ENCODE results near the gene IQSEC3.

DNA sequence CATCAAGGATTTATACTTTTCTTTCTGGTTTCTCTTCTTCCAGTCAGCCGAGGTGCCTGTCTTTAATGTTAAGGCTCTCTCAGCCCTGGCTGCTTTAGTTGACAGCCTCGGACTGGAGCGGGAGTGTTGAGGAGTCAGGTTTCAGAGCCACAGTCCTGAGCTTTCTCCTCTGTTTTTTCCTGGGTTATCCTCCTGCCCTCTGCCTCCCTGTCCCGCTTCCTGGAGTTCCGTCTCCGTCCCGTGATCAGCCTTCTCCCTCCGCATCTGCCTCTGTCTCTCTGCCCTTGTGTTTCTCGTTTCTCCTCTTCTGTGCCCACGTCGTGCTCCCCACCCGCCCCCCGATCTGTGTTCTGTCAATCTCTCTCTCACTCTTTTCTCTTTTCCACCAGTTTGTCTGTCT is 33.0 kb downstream of the IQSEC3 start:
- TF ChIP-seq, protein P1, sequence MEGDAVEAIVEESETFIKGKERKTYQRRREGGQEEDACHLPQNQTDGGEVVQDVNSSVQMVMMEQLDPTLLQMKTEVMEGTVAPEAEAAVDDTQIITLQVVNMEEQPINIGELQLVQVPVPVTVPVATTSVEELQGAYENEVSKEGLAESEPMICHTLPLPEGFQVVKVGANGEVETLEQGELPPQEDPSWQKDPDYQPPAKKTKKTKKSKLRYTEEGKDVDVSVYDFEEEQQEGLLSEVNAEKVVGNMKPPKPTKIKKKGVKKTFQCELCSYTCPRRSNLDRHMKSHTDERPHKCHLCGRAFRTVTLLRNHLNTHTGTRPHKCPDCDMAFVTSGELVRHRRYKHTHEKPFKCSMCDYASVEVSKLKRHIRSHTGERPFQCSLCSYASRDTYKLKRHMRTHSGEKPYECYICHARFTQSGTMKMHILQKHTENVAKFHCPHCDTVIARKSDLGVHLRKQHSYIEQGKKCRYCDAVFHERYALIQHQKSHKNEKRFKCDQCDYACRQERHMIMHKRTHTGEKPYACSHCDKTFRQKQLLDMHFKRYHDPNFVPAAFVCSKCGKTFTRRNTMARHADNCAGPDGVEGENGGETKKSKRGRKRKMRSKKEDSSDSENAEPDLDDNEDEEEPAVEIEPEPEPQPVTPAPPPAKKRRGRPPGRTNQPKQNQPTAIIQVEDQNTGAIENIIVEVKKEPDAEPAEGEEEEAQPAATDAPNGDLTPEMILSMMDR (IDR thresholded peaks at IDR 0.05) = no peak
- no peak for TF ChIP-seq POLR2A (IDR thresholded peaks at IDR 0.05)

All from heart left ventricle (tissue), 13 donors.